ENCODE results near the gene PAX5. TPM values are rescaled to one million over a fixed set of nuclear protein-coding genes. Genes with fewer than 3 reads are reported as not detected.

Gene PAX5
- total and polyA plus RNA-seq, 2 of the 13 experiments (the other 11 are each of a cell fraction or from before 2014, with no cell fraction given), result not detected

DNA sequence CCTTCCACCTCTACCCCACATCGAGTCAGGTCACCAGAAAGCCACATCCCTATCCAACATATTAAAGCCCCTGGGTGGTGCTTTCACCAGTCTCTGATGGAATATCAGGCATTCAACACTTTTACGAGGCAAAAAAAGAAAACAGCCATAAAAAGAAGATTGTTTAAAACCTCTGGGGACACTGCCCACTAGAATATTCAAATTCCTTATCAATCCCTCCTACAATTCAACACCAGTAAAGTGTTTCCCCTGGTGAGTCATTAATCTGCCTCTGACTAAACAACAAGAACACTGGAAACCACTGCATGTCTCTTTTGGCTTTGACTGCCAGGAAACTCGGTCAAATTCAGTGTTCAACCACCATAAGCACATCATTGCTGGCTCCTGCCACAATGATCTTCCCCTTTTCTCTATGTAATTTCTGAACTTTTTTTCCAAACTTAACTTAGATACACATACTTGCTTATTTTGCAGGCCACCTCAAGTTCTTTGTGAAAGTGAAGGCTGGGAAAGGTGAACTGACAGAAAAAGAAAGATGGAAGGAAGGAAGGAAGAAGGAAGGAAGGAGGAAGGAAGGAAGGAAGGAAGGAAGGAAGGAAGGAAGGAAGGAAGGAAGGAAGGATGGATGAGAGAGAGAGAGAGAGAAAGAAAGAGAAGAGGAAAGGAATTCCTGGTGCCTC lies 105.3 kb downstream of the PAX5 start (continued):
- TF ChIP-seq ZNF720 (CRISPR knock-in tag; IDR thresholded peaks at IDR 0.05) (no peak), NFIB (CRISPR knock-in tag; IDR thresholded peaks at IDR 0.05; ENCODE audit: borderline replicate concordance) (no peak), PHF20 (CRISPR knock-in tag; IDR thresholded peaks at IDR 0.05) (no peak), AGO1 (IDR thresholded peaks at IDR 0.05; ENCODE audit: low read depth, low read length, poor library complexity, severe bottlenecking) (no peak), NFATC3 (CRISPR knock-in tag; IDR thresholded peaks at IDR 0.05) (no peak), ZNF788 (CRISPR knock-in tag; IDR thresholded peaks at IDR 0.05; ENCODE audit: borderline replicate concordance) (no peak), ZFP36 (IDR thresholded peaks at IDR 0.05; ENCODE audit: borderline replicate concordance, low read depth, low read length, partially characterized antibody) (no peak)
- TF ChIP-seq, protein P1, sequence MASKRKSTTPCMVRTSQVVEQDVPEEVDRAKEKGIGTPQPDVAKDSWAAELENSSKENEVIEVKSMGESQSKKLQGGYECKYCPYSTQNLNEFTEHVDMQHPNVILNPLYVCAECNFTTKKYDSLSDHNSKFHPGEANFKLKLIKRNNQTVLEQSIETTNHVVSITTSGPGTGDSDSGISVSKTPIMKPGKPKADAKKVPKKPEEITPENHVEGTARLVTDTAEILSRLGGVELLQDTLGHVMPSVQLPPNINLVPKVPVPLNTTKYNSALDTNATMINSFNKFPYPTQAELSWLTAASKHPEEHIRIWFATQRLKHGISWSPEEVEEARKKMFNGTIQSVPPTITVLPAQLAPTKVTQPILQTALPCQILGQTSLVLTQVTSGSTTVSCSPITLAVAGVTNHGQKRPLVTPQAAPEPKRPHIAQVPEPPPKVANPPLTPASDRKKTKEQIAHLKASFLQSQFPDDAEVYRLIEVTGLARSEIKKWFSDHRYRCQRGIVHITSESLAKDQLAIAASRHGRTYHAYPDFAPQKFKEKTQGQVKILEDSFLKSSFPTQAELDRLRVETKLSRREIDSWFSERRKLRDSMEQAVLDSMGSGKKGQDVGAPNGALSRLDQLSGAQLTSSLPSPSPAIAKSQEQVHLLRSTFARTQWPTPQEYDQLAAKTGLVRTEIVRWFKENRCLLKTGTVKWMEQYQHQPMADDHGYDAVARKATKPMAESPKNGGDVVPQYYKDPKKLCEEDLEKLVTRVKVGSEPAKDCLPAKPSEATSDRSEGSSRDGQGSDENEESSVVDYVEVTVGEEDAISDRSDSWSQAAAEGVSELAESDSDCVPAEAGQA (IDR thresholded peaks at IDR 0.05; ENCODE audit: low read depth), result no peak
- TF ChIP-seq, protein P1 (CRISPR knock-in tag; IDR thresholded peaks at IDR 0.05; ENCODE audit: borderline replicate concordance), result no peak
- TF ChIP-seq, protein P2, sequence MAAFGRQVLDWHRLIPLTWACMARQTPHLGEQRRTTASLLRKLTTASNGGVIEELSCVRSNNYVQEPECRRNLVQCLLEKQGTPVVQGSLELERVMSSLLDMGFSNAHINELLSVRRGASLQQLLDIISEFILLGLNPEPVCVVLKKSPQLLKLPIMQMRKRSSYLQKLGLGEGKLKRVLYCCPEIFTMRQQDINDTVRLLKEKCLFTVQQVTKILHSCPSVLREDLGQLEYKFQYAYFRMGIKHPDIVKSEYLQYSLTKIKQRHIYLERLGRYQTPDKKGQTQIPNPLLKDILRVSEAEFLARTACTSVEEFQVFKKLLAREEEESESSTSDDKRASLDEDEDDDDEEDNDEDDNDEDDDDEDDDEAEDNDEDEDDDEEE (CRISPR knock-in tag; IDR thresholded peaks at IDR 0.05), result no peak

Measured in HepG2 (cell line).